SIG-M5 treated with dmso at 0.1 percent for 504 hours (cell line): ENCODE measurements around the gene FOXB1.

Experiments
- DNase-seq: peaks from one replicate; lab custom pipeline; 2025; ENCODE audit not compliant: unreplicated experiment; lab: John Stamatoyannopoulos, UW

Gene FOXB1

DNA sequence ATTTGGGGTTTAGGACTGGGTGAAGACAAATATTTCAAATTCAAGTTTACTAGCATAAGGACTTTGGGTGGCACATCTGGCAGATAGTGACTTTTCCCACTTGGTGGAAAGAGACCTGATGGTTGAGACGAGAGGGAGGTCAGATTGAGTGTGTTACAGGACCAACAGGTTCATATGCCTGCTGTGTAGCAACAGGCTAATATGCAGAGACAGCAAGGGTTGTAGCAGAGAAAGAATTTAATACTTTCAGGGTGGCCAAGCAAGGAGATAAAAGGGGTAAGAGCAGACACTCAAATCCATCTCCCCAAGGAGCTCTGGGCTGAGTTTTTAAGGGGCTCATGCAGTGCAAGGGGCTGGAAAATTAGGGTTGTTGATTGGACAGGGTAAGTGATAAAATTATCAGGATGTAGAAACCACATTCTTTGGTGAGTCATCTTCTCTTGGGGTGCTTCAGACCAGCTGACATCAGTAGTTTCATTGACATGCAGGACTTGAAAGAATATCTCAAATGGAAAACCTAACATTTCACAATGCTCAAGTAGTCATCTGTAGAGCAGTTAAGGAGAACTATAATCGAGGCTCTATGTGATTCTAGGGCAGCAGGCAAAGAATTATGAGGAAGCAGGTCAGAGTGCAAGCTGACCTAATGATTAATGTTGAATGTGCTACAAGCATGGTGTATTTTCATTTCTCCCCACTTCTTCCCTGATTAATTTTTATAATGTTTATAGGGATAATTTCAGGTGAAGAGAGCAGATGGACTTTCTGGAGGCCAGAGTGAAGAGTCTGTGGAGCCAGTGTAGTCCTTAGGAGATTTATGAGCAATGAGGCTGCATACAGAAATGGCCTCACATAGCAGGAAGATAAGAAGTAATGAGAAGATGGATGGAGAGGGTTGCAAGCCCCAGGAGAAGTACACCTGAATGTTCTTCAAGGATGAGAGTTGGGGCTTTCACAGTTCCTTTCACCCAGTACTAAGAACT, 13.7 kb downstream of the FOXB1 start:
- no peak for DNase-seq

DNA sequence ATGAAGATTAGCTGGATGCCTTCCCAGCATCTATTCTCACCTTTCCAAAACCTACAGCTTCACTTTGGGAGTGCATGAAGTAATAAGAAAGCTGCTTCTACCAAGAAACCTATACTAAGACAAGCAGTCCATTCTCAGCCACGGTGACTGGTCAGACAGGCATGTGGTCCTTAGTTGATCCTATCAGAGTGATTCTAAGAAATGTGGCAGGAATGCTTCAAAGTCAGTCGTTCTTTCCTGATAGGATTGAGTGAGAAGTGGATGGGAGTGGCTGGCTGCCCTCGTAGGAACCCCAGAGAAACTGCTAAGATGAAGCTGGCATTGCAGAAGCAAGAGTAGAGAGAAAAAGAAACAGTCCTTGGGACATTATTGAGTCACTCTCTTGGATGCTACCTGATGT, 16.6 kb downstream of the FOXB1 start:
- no peak for DNase-seq

DNA sequence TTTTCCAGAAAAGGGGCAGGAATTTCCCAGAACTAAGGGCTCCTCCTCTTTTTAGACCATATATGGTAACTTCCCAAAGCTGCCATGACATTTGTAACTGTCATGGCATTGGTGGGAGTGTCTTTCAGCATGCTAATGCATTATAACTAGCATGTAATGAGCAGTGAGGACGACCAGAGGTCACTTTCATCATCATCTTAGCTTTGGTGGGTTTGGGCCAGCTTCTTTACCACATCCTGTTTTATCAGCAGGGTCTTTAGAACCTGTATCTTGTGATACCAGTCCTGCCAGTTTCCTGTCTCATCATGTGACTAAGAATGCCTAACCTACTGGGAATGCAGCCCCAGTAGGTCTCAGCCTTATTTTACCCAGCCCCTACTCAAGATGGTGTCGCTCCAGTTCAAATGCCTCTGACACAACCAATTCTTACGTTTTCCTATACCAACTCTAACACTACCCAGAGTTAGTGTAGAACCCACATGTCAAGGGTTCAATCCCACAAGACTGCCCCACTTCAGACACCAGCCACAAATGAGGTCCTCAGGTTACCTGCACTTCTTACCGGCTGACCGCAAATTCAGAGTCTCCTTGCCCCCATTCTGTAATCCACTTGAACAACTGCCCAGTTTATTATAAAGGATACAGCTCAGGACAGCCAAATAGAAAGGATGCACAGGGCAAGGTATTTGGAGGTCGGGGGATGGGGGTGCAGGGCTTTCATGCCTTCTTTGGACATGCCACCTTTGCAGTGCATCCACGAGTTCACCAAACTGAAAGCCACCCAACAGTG, 17.7 kb downstream of the FOXB1 start:
- DNase-seq, result no peak

DNA sequence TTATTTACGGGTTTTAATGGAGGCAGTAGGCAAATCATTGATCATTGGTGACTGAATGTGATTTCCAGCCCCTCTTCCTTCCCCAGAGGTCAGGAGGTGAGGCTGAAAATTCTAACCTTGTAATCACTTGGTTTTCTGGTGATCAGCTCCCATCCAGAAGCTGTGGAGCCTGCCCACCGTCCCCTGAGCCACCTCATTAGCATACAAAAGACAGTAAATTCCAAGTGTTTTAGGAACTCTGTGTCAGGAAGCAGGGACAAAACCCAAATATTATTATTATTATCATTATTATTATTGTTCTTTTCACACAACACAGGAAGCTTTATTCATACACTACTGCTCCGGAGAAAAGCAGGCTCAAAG, 18.2 kb downstream of the FOXB1 start:
- DNase-seq, result no peak

DNA sequence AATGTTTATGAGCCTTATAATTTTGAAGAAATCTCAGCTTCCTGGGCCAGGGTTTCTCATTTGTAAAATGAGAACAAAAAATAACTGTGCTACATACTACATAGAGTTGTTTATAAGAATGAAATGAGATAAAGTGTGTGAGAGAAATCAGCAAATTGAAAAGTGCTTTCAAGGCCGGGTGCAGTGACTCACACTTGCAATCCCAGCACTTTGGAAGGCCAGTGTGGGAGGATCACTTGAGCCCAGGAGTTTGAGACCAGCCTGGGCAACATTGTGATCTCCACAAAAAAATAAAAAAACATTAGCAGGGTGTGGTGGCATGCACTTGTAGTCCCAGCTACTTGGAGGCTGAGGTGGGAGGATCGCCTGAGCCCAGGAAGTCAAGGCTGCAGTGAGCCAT, 22.4 kb downstream of the FOXB1 start:
- DNase-seq, result no peak

DNA sequence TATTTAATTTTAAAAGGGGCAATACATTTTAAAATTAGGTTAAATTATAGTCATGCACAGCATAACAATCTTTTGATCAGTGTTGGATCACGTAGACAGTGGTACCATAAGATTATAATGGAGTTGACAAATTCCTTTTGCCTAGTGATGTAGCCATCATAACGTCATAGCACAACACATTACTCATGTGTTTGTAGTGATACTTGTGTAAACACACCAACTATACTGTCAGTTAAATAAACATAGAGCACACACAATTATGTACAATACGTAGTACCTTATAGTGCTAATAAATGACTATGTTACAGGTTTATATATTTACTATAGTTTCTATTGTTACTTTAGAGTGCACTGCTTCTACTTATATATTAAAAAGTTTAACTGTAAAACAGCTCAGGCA, 31.2 kb downstream of the FOXB1 start:
- DNase-seq, result no peak

DNA sequence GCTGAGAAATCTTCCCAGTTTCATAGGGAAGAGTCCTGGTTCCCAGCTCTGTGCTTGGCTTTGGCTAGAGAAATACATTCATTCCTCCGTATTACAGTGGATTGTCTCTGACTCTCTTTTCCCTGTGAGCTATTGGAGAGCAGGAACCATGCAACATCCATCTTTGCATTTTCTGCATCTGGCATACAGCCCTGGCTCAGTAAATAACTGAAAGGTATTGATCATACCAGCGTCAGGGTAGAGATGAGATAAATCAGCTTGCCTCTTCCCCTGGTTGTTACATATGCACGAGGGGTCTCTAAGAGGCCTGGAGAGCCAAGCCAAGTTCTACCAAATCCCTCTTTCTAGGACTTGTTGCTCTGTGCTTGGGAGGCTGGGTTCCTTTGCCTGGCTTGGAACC, 35.2 kb downstream of the FOXB1 start:
- DNase-seq, result no peak

DNA sequence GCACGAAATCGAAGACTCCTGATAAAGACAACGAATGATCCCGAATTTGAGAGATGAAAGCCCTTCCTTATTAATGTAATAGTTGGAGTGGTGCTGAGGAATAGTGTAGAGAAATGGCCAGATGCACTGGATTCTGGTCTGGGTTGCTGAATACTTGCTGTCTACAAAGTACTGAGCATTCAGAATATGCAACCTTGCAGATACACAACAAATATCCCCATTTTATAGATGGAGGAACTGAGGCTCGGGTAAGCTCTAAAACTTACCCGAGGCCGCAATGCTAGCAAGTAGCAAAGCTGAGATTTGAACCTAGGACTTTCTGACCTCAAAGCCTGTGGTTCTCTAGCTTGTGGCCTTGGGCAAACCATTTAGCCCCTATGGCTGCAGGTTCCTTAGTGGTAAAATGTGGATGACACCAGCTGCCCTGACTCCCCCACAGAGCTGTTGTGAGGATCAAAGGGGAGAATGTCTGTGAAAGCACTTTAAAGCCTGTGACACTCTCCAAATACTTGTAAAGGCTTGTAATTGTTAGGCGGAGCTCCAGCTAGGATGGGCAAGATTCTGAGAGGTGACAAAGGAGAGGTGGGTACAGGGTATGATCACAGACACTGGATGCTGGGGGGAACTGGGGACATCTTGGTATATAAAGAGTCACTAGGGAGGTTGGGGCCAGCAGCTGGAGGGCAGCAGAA, 39.8 kb downstream of the FOXB1 start:
- no peak for DNase-seq

DNA sequence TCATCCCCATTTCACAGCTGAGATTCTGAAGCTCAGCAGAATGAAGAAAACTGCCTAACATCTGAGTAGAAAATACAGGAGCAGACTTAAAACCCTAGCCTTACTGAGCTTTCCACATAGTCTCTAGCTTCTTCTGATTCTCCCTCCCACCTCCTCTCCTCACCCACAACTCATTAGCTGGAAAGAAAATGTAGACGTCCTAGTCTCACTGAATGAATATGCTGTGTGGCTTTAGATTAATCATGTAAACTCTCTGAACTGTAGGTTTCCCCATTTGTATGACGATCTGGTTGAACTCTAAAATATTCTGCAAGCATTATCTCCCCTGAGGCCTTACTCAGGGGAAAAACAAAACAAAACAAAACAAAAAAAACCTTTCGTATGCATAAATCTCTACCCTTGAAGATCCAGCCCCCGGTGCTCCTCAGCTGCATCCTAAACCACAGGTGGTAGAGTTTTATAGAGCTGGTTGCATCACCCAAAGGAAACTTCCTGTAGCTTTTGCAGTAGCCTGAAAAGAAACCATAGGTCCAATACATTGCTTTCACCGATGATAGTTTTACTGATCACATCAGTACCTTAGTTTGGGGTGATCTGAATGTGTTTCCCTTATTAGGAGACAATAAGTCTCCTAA, 40.6 kb downstream of the FOXB1 start:
- DNase-seq, result no peak

DNA sequence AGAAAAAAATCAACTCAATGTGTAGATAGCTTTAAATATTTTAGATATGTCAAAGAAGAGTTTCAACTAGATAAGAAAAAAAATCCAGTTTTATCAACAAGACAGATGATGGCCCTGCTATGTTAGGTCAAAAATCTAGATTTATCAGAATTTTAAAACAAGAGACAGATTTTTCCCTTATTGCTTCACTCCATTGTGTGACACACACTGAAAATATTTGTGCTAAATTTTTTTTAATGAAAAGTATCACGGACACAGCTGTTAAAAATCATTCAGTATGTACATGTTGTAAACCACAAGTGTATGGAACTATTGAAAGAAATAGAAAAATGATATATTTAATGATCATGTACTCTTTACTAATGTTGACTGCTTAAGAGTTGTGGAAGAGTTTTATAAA, 43.6 kb downstream of the FOXB1 start:
- no peak for DNase-seq

DNA sequence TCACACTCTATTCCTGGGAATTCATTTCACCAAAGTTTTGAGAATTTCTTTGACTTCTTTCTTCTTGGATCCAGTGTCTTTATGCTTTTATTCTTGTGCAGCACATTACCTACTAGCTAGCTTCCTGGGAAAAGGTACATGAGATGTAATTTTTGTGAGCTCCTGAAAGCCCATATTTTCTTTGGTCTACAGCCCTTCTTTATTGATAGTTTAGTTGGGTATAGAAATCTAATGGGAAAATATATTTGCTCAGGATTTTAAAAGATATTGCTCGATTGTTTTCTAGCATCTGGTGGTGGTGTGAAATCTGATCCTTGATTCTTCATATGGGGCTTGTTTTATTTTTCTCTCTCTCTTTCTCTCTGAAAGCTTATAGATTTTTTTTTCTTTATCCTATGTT, 45.8 kb downstream of the FOXB1 start:
- DNase-seq, result no peak

DNA sequence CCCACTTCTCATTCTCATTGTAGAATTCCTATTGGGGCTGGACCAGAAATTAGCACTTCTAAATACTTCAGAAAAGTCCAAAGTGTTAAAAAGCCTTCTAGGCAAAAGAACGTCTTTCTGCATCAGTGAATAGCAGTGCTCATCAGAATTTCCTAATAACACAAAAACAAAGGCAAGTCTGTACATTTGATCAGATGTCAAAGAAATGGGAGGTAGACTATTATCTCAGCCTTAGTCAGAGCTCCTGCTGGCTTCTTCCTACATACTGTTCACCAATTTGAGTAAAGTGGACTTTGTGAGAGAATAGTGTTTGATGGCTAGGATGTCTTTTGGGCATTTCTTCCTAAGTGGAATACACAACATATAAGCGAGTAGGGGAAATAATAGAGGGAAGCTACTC, 48.7 kb downstream of the FOXB1 start:
- no peak for DNase-seq

DNA sequence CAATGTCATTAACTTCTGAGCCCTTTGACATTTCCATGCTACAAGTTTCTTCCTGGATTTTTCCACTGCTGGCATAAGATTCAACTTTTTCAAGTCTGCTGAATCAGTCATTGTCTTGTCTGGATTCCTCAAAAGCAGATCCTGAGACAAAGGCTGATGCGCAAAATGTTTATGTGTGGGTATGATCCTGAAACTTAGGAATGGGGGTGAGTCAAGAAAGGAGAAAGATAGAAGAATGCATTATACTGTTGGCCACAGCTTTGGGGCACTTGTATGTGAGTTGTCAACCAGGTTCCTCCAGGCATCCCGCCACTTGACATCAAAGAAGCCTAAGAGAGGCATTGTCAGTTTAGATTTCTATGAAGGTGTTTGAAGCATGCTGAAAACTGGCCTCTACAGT, 50.4 kb downstream of the FOXB1 start:
- no peak for DNase-seq
